Measurements from ENCODE around the gene TCAIM.

TCAIM gene

DNA sequence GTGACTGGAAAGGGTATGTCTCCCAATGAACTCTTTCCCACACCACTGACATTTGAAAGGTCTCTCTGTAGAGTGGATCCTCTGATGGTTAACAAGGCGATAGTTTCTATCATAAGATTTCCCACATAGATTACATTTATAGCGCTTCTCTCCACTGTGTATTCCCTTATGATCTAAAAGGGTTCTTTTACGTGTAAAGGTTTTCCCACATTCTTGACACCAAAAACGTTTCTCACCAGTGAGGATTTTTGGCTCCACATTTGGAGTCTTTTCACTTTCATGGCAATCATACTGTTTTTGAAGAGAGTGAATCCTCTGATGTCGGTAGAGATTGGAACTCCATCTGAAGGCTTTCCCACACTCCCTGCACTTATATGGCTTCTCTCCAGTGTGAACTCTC, 108.4 kb downstream of the TCAIM start:
- DNase-seq = no peak

DNA sequence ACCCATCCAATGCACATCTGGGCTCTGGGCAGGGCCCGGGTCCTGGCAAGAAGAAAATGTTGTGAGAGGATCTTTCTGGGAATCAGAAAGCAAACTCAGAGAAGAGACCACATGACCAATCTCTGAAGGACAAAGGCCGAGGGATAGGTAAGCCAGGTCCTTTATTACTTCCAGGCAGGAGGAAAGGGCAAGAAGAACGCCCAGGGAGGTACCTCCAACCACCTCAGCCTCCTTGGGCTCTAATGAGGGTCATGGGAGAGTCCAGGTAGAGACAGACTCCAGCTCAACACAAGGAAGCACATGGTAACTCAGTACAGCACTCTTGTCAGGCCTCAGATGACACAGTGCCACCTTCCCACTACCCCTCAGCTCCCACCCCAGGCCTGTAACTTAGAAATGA, 112.9 kb downstream of the TCAIM start:
- no peak for DNase-seq

DNA sequence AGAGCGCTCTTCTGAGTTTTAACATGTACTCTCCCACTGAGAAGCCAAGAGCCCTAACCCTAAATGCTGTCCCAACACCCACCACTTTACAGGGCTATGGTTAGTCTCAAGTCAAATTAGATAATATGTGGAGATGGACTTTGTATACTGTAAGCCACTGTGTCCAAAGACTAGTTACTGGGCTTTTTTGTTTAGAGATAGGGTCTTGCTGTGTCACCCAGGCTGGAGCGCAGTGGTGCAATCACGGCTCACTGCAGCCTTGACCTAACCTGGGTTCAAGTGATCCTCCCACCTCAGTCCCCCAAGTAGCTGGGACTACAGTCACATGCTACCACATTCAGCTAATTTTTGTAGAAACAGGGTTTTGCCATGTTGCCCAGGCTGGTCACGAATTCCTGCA, 115.7 kb downstream of the TCAIM start:
- no peak for DNase-seq

DNA sequence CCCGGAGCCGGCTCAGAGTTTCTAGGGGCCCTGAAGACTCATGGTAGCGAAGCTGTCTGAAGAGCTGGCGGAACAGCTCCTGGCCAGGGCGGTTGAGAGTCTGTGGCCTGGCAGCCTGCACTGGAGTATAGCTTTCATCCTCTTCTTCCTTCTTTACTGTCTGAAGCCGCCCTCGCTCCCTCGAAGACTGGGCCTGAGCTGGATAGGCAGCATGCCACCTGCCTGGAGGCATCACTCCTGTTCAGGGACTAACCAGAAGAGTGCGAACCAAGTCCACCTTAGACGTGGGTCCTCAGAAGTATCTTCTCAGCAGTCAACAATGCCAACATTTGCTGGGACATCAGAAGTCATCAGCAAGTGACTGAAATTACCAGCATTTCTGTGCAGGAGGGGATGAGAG, 116.8 kb downstream of the TCAIM start:
- DNase-seq = no peak

Data from NCI-H510A treated with DMSO at 0.1 percent for 48 hours (cell line).